Activated CD8-positive, alpha-beta memory T cell treated with anti-CD3 and anti-CD28 coated beads, Interleukin-2, amount 50 U/mL, for 1 hour (primary cell): Measurements from ENCODE around the gene GLP2R.
"Not testable (repeated sequence)": the region's sequence is repeated elsewhere in the genome, so short reads cannot be mapped to it uniquely, and the experiment has no call there.

Experiments used
- DNase-seq: peaks from one replicate; pipeline ENCODE4 v3.0.0-alpha.2; 2020; ENCODE audit errors: extremely low read depth

The GLP2R gene, protein sequence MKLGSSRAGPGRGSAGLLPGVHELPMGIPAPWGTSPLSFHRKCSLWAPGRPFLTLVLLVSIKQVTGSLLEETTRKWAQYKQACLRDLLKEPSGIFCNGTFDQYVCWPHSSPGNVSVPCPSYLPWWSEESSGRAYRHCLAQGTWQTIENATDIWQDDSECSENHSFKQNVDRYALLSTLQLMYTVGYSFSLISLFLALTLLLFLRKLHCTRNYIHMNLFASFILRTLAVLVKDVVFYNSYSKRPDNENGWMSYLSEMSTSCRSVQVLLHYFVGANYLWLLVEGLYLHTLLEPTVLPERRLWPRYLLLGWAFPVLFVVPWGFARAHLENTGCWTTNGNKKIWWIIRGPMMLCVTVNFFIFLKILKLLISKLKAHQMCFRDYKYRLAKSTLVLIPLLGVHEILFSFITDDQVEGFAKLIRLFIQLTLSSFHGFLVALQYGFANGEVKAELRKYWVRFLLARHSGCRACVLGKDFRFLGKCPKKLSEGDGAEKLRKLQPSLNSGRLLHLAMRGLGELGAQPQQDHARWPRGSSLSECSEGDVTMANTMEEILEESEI

DNA sequence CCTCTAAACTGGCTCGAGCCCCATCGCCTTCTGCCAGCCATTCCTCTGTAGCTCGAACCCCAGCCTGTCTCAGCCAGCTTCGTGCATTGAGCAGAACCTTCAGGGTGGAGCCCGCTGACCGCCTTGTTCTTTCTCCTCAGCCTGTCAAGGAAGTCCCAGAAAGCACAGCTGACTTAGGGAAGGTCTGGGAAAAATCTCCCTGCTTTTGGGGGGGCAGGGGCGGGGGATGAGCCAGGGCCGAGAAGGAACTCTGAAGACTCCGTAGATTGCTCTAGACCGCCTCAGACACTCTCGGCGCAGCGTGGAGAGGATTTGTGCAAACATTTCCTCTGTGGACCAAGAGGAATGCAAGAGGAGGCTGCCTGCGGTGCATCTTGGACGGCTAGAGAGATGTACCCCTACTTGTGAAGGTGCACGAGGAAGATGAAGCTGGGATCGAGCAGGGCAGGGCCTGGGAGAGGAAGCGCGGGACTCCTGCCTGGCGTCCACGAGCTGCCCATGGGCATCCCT, at the start of gene GLP2R:
Gene GLP2R, plus strand, starts transcription at position 284 of the 510 bp plus-strand sequence. Its CDS starts 140 bp downstream, at position 424.
- DNase-seq, result no peak

DNA sequence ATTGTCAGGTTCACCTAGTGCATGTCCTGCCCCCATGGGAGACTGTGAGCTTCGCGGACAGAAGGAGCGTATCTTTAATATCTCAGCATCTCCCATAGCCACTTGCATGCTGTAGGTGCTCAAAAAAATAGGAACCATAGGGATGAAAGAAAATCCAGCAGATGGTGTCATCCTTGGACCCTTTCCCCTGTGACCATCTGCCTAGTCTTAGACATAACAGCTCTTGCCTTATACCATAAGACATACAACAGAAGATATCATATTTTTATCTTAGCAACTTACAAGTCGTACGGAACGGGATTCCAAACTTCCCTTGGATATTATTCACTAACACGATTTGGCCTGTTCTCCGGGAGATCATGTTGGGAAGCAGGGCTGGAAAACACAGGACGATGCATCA, 48.8 kb upstream of the GLP2R start:
- DNase-seq, result no peak

GRCh38 chr17:9780552-9780951, 45.2 kb upstream of the GLP2R start:
- DNase-seq, result no peak

DNA sequence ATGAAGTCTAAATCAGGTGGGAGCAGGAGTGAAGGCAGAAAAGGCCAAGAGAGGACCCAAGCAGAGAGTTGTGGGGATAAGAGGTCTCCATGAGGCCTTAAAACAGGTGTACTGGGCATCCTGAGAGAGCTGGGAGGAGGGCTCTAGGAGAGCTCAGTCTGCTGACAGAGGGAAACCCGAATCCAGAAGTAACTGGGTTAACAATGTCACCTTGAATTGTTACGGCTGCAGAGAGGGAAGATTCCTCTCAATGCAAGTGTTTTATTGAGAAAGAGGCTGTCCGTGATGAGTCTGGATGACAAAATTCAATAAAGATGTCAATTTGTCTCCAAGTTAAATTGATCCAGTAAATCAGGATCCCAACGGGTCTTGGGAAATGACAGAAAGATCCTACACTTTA, 42.7 kb upstream of the GLP2R start:
- no peak for DNase-seq

DNA sequence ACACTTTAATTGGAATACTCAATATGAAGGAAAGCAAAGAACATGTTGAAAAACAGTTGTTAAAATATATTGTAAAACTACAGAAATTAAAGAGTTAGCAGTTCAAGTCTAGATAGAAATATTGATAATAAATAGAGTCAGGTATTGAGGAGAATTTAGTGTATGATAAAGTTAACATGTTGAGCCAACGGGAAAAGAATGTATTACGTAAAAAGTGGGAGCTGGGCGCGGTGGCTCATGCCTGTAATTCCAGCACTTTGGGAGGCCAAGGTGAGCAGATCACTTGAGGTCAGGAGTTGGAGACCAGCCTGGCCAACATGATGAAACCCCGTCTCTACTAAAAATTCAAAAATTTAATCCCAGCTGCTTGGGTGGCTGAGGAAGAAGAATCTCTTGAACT, 42.3 kb upstream of the GLP2R start:
- DNase-seq, result not testable (repeated sequence)

DNA sequence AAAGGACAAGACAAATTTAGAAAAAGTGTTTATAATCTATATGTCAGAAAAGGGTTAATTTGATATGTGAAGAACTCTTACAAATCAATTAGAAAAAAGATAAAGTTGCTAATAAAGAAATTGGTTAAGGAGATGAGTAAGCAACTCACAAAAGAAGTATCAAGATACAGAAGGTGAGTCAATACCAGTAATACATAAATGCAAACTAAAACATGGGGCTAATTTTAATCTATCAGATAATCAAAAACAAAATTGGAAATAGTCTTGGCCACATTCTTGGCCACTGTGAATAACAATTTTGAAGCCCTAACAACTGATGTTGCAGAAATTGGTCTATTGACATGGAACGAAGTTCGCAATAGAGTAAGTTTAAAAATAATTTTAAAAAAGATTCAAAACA, 41.2 kb upstream of the GLP2R start:
- DNase-seq, result no peak

DNA sequence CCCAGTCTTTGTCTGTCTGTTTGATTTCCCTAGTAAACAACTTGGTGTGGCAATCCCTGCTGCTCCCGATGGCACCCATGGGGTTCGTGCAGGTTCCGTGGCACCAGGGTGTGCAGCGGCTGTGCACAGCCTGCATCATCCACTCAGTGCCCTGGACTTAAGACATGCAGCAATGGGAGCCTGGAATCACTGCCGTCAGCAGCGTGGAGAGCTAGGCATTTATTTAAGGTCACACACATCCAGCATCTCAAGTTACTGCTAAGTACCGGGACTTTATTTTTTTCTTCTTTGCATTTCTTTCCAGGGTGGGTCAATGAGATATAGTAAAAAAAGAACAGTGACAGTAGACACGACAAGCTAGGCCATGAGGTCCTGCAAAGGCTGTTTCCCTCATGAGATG, 37.1 kb upstream of the GLP2R start:
- no peak for DNase-seq

GRCh38 chr17:9790316-9790715, 35.4 kb upstream of the GLP2R start:
- DNase-seq, result no peak

GRCh38 chr17:9790889-9791876, 34.5 kb upstream of the GLP2R start, which contains the start of gene DHRS7C:
TSS of gene DHRS7C (minus strand) at chr17:9791592. CDS start at chr17:9791284, 308 bp downstream.
- no peak for DNase-seq

DNA sequence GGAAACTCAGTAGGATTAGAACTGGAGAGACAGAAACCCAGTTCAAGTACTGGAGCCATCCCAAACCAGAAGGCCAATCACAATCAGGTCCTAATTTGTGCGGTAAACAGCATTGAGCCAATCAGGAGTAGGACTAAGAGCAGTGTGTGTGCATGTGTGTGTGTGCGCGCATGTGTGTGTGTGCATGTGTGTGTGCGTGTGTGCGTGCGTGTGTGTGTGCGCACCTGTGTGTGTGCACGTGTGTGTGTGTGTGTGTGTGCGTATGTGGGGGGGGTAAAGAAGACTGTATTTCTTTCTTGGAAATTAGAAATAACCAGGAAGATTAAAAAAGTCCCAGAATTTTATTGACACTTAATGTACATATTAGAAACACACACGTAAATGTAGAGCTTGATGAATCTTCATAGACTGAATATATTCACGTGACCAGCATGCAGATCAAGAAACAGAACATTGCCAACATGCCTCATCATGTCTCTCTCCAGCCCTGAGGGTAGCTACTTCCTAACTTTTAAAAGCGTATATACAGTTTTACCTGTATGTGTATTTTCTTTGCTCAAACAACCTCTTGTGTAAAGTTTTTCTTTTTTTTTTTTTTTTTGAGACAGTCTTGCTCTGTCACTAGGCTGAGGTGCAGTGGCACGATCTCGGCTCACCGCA, 33.4 kb upstream of the GLP2R start:
- DNase-seq, result no peak

DNA sequence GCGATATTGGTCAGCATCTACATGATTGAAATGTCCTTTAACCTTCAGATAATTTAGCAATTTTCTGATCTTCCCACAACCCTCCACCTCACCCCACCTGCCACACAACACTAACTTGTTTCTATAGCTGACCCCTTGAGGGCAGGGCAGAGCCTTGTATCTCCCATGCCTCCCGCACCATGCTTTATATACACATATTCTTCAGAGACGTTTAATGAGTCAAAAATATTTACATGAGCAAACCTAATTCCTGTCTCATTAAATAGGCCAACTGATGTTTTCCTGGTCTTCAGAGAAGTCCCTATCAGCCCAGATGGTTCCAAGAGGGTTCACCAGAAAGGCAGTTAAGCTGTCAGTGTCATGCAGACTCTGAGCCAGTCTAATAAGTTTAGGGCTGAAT, 27.7 kb upstream of the GLP2R start:
- DNase-seq, result no peak

DNA sequence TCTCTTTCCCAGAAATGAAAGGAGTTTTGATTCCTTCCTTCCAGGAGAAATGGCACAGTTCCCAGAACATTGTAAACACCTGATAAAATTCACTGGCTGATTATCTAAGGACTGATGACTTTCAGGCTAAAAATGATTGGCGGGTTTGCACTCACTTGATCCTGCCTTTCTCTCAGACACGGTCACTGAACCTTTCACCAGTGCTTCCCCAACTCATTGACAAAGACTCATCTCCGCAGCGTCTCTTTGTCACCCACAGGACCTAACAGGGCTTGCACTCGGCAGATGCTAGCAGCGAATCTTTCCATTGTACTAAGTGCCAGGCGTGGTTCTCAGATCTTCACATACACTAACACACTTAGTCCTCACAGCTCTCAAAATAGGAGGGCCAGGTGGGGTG, 27.0 kb upstream of the GLP2R start:
- DNase-seq, result no peak

DNA sequence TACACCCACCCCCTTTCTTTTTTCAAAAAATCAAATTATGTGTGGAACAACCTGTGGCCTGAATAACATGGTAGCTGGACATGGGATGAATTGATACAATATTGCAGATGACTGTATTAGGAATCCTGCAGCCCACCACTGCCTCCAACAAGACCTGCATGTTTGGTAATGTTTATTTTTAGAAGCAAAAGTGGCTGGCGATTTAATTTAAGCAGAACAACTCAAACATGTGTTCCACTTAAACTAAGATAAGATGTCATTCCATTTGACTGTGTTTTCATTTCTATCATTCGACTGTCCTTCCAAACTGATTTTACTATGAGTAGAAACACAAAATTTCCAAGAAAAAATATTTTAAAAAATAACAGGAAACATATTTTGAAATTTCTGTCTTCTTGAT, 24.2 kb upstream of the GLP2R start:
- no peak for DNase-seq

DNA sequence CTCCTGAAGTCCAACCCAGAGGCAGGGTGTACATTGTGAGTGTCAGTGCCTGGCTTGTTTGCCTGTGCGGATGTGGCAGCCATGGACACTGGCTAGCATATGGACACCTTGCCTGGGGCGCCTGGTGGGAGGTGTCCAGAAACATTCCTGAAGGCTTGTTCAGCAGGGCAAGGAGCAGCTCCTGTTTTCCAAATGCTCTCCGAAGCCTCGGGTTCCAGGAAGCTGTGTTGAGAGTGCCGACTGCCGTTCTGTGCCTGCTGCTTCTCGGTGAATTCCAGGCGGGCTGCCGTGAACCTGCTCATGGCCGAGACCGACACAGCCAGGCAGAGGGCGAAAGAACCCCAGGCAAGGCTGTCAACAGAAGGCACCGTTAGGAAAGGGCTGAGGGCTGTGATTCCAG, 23.4 kb upstream of the GLP2R start:
- DNase-seq, result no peak

DNA sequence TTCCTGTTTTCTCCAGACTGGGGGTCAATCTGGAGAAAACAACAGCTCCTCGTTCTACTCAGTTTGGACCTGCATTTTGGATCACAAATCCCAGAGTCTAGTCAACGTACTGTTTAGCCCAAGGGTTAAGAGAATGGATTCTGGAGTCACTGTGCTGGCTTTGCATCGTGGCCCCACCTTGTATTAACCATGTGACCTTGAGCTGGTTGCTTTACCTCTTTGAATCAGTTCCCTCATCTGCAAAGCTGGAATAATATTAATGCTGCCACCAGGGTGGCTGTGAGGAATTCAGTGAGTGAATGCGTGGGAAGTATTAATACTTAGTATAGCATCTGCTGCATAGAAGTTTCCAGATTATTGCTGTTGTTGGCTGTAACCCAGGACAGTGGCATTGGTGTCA, 23.0 kb upstream of the GLP2R start:
- no peak for DNase-seq

- no peak for DNase-seq
Observed at GRCh38 chr17:9805769-9806168, 20.0 kb upstream of the GLP2R start.

DNA sequence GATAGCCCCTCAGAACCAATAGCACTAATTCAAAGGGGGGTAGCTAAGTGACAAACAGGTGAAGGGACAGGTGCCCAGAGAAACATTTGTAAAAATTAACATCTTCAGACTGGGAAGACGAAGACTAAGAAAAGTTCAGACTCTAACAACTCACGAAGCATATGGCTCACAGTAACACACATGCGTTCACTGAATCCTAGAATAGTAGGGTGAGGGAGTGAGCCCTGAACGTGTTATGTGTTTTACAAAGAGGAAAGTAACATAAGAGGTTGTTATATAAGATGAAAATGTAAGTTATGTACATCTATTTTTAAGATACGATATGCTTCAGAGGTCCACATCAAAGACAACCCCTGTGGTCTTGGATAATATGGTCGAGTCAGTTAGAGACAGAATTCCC, 19.0 kb upstream of the GLP2R start:
- DNase-seq, result no peak

DNA sequence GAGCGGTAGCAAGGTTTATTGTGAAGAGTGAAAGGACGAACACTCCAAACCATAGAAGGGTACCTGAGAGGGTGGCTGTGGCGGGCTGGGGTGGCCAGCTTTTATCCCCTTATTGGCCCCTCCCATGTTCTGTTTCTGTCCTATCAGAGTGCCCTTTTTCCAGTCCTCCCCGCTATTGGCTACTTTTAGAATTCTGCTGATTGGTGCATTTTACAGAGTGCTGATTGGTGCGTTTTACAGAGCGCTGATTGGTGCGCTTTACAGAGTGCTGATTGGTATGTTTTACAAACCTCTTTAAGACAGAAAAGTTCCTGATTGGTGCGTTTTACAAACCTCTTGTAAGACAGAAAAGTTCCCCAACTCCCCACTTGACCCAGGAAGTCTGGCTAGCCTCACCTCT, 16.3 kb upstream of the GLP2R start:
- DNase-seq, result no peak

DNA sequence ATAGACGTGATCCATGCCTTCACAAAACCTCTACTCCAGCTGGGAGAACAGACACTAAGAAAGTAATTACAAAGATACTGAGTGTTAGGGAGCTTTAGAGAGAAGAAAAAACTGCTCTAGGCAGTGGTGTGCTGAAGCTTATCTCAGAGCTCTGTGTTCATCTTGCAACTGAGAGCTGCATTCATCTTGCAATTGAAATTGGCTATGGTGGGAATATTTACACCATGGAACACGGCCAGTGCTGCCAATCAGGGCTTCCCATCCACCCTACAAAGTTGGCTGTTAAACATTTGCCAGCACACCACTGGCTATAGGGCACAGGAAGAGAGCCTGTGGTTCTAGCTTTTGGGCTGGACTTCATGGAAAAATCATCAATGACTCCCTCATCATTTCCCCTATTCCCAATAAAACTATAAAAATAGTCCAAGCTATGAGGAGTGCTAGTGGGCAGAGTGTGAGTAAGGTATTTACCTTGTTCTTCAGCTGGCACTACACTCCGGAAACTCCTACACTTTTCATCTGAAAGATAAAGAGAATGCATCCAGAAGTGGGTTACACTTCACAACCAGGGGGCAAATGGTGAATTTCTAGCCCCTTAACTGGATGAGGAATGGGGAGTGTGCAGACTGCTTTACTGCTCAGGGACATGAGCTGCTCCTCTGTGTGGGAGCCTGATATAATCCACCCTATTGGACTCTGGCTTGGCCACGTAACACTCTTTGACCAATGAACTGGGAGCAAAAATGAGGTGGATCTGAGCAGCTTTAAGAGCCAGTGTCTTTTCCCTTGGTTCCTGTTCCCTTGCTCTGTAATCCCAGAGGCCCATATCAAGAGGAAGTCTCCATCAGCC, 15.4 kb upstream of the GLP2R start:
- no peak for DNase-seq

- no peak for DNase-seq
Observed at GRCh38 chr17:9811086-9811485, 14.6 kb upstream of the GLP2R start.

GRCh38 chr17:9811537-9811936, 14.2 kb upstream of the GLP2R start:
- DNase-seq, result no peak
